HG02840 (cell line): ENCODE measurements around the gene SGMS1.
"Not testable (repeated sequence)": the region's sequence is repeated elsewhere in the genome, so short reads cannot be mapped to it uniquely, and the experiment has no call there.

Experiments used
- ATAC-seq: cut with Tn5 transposase; IDR thresholded peaks from one replicate; pipeline ENCODE4 v1.9.1; 2021; ENCODE audit warnings: mild to moderate bottlenecking, moderate library complexity, moderate number of reproducible peaks; ENCODE audit not compliant: unreplicated experiment, low FRiP score

SGMS1 gene

DNA sequence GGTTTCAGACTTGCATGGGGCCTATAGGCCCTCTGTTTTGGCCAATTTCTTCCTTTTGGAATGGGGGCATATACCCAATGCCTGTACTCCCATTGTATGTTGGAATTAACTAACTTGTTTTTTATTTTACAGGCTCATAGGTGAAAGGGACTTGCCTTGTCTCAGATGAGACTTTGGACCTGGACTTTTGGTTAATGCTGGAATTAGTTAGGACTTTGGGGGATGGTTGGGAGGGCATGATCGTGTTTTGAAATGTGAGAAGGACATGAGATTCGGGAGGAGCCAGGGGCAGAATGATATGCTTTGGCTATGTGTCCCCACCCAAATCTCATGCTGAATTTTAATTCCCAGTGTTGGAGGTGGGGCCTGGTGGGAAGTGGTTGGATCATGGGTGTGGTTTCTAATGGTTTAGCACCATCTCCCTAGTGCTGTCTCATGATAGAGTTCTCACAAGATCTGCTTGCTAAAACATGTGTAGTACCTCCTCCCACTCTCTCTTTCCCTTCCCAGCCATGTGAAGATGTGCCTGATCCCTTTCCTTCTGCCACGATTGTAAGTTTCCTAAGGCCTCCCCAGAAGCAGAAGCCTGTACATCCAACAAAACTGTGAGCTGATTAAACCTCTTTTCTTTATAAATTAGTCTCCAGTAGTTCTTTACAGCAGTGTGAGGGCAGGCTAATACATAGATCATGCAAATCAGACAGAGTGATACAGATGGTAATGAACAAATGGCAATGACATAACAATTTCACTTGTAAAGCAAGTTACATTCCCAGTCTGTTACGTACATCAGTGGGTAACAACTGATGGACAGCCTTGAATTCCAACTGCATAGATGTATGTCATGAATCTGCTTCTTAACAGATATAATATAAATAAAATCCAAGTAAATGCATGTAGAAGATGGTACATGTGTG lies 146.2 kb downstream of the SGMS1 start:
- ATAC-seq = no peak

DNA sequence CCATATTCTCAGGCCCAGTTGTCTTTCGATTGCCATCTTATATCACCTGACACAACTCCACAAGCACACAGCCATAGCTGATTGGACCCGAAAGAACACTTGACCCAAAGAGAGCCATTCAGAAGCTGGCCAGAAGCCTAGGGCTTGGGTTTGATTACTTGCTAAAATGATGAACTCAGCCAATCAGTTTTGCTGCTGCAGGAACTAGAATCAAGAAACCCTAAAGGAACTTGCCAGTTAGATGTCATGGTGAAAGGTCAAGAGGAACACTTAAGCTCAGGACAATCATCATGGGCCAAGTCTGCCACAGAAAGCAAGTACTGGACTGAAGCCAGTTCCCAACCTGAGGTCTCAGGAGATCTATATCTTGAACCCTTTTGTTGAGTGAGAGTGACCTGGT lies 150.0 kb downstream of the SGMS1 start:
- ATAC-seq = no peak

DNA sequence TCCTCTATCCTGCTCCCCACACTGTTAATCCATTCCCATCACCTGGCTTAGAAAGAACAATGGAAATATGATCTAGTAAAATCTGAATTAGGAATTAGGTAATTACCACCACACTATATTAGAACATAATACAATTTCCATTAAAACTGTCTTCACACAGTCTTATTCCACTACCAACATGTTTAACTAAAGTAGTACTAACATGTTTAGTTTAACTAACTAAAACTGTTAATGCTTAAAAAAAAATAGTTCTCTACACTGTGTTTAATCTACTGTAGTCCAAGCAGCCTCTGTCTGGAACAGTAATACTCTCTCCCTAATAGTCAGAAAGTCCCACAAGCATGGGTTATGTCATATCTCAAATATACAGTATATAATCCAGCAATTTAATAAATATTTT lies 150.8 kb downstream of the SGMS1 start:
- no peak for ATAC-seq

DNA sequence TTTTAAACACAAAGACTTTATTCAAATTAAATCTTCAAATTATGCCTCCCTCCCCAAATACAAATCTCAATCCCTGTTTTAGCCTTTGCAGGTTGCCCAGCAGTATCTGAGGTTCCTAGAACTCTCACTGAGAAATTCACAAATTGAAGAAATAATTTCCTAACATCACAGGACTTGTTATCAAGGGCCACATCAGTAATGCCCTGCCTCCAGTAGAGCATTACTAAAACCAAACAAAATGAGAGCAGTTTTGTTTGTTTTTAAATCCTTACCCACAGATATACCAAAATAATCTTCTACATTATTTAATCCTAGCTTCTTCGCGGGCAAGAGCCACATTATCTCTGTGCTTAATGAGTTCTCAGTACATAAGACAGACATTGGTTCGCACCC lies 152.2 kb downstream of the SGMS1 start:
- no peak for ATAC-seq

DNA sequence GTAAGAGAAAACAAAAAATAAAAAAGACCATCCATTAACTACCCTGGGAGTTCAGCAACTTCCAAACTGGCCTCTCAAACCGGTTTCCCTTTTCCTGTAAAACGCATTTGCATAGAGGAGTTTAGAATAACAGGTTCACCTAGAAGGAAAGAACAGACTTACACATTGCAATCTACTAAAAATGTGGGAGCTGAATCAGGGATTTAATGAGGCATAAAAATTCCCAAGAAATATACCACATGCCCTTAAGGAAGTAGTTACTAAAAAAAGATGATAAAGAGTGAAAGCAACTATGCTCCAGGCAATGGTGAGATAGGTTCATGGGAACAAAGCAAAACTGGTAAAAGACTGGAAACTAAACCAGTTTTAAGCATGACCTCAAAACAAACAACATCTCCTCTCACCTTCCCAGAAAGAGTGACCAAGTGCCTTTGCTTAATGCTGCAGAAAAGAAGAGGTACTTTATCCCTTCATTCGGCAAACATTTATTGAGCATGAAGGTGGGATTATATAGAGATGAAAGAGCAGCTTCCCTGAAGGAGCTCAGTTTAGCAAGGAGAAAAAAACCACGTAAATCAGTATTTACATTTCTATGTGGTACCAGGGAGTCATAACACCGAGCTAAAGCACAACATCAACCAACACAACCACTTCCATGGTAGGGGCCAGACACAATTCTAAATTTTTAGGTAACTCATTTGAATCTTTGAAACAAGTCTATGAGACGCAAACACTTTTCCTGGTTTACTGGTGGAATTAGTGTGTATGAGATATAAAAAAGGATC lies 152.8 kb downstream of the SGMS1 start:
- ATAC-seq = no peak

DNA sequence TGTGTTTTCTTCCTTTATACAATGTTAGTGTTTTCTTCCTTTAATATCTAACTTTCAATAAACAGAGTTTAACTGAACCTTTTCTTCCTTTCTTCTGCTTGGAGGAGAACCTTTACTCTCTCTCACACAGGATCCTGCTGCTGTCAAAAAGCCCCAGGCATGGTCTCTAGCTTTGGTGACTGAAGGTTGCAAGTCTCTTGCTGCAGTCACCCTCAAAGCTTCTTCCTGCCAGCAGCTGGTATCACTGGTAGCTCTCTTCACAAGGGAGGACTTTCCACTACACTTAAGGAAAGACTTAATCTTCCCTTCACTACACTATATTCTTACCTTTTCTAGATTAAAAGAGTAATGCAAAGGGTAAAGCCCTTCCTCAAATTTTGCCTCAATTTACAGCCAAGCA lies 153.4 kb downstream of the SGMS1 start:
- peak; percentile 49 for ATAC-seq

DNA sequence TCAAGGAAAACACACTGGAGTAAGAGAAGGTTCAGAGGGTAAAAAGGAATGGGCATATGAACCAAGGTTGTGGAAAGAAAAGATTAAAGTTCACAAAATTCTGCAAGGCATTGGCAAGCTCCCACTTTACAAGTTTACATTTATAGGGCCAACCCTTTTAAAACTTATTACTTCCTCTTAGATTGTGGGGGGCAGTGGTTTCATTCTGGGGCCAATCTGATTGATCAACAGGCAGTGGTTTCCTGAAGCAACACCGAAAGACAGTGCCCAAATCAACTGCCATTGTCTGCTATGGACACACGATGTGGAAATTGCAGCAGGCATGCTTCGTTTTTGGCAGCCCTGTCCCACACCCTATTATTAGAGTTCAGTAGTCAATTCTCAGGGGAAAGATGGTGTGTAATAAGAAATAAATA lies 154.0 kb downstream of the SGMS1 start:
- ATAC-seq = no peak

DNA sequence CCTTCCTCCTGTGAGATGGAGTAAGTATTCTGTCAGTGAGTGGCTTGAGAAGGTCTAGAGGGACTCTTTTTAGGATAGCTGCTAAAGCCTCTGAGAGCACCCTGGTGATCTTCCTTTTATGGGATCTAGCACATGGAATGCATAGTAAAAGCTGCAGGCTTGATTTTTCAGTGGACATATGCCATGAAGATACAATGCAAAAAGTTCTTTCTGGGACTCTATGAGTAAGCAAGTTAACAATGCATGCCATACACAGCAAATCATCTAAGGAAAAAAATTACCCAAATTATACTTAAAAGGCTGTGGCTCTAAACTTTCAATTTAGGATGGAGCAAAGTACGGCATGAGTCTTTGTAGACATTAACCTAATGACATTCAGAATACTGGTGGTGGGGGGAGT lies 154.5 kb downstream of the SGMS1 start:
- no peak for ATAC-seq

DNA sequence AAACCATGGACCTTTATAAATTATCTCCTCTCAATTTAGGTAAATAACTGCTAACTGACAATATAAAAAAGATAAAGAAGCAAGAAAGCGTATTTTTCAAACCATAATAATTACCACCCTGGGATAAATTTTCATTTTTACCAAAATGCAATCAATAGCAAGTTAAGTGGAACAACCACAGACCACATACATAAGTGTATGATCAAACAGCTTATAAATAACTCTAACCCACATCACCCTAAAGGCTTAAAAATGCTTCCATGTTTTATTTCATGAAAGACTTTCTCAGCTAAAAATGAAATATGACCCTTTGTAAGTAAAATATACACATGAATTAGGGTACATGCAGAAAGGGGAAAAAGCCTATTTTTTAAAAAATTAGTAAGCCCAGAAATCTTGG lies 156.5 kb downstream of the SGMS1 start:
- no peak for ATAC-seq

DNA sequence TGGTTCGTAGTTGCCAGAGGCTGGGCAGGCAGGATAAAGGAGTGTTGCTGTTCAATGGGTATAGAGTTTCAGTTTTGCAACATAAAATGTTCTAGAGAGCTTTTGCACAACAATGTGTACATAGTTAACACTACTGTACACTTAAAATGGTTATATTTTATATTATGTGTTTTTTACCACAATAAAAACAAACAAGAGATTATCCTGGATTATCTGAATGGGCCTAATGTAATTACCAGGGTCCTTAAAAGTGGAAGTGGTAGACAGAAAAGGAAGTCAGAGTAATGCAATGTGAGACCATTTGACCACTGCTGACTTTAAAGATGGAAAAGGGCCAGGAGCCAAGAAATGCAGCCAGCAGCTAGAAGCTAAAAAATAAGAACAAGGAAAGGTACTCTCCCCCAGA lies 159.7 kb downstream of the SGMS1 start:
- no peak for ATAC-seq

DNA sequence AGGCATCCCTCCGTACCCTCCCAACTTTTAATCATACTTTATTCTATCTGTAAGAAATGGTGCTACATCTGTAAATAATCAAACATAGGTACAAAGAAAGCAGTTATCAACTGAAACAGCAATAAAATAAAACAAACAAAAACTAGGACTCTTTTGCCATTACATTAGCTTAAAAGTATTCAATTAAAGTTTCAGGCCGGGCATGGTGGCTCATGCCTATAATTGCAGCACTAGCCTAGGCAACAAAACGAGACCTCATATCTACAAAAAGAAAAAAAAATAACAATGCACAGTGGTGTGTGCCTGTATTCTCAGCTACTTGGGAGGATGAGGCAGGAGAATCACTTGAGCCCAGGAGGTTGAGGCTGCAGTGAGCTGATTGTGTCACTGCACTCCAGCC lies 161.9 kb downstream of the SGMS1 start:
- no peak for ATAC-seq

DNA sequence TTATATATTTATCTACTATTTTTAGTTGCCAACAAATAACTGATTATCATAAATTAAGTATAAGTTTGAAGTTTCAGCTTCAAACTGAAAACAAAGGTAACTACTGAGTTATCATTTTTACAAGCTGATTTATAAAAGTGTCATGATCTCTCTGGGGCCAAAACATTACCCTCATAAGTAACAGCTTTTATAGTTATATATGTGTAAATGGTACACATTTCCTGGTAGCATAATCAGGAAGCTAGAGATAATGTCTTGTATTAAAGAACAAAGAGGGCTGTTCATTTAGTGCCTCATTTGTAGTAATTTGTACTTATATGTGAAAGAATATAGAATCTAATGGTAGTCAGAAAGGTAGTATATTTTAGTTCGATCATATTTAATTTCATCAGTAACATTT lies 162.6 kb downstream of the SGMS1 start:
- no peak for ATAC-seq

DNA sequence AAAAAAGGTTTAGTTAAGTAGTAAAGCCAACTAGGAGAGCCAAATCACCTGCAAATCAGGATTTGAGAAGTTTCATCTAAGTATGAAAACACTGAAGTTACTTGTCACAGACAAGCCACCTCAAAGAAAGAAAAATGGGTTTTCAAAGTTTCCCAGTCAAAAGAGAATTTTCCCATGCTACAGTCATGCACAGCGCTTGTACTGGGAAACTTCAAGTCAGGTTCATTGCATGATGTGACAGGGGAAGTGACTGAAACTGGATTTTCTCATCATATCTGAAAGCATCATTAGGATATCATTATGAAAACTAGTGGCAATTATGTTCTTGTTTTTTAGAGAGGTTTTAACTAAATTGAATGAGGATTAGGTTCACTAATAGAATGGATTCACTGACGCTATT lies 167.0 kb downstream of the SGMS1 start:
- no peak for ATAC-seq

DNA sequence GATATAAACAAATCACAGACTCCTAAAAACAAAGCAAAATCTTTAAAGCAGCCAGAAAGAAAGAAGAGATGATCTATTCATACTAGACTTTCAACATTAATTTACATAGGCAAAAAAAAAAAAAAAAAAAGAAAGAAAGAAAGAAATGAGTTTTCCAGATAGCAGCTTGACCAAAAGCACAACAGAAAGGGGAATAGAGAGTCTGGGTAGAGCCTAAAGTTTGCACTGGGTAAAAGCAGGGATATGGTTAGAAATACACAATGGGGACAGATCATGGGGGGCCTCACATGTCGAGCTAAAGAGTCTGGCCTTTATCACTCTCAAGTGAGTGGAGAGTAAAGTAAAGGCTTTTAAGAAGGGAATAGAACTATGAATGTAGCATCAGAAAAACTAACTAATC lies 169.8 kb downstream of the SGMS1 start:
- no peak for ATAC-seq

DNA sequence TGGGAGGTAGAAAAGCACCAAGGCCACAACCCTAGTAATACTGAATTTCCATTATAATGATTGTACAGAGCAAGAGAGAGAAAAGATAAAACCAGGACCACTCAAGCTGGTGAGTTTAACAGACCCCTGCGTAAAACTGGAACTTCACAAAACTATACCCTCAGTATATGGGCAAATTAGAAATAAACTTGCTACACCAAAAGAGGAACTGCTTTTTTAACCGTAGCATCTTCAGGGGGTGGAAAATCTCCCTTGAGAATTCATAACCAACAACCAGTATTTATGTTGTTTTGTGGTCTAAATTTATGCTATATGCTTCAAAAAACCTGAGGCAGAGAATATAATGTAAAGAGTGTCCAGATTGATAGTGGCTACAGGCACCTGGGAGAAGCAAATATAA lies 171.2 kb downstream of the SGMS1 start:
- no peak for ATAC-seq

DNA sequence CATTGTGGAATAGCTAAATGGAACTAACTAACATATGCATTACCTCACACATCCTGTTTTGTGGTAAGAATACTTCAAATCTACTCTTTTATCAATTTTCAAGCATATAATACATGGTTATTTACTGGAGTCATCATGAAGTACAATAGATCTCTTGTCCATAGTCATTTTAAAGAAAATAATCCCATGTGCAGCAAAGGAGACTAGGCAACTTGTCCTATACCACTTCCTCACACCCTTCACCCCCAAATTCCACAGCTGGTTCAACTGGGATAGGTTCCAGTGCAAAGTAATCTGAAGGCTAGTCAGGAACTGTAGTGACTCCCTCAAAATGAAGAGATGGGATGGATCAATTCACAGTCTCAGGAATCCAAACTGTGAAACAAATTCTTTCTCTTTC lies 176.1 kb downstream of the SGMS1 start:
- ATAC-seq = no peak

DNA sequence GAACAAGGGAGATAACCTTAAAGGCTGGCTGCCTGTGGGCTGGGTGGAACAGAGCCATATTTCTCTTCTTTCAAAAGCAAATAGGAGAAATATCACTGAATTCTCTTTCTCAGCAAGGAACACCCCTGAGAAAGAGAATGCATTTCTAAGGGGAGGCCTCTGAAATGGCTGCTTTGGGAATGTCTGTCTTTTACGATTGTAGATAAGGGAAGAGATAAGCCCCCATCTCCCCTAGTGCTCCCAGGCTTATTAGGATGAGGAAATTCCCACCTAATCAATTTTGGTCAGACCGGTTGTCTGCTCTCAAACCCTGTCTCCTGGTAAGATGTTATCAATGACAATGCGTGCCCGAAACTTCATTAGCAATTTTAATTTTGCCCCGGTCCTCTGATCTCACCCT lies 178.0 kb downstream of the SGMS1 start:
- ATAC-seq = not testable (repeated sequence)

DNA sequence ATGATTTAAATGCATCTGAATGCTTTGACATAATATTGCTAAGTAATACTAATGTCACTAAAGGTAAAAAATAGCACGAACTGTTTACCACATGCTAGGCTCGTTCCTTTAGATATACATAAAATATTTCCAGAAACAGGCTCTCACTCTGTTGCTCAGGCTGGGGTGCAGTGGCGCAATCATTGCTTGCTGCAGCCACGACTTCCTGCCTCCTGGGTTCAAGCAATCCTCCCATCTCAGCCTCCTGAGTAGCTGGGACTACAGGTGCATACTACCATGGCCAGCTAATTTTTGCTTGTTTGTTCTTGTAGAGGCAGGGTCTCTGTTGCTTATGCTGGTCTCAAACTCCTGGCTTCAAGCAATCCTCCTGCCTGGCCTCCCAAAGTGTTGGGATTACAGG lies 183.3 kb downstream of the SGMS1 start:
- ATAC-seq = no peak

DNA sequence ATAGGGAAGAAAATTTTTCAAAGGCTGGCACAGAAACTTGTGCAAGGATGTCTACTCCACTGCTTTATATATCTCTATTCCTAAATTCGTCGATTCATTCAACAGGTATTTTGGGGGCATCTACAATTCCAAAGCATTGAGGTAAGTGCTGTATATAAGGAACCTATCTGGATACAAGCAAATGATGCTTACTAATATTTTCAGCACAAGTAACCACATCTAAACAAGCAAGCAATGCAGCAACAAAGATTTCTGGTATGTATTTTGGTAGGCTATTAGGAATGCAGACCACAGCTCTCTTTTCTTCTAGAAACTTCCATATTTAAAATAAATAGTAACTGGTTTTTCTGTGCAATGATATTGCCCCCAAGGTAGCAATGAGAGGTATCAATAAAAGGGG lies 183.9 kb downstream of the SGMS1 start:
- ATAC-seq = no peak

DNA sequence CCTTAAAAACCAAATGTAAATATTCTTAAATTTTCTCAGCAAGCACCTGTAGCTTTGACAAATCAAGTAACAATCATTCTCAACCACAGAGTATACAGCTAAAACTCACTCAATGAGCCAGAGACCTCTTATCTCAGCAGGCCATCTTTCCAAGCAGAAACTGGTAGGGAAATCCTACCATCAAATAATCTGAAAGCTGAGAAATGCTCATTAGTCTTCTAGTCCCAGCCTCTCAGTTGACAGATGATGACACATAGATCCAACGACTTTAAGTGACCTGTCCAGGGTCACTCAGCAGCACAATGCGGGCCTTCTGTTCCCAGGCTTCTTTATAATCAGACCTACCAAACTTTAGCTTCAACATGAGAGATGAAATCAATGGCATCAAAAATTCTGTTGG lies 184.6 kb downstream of the SGMS1 start:
- ATAC-seq = no peak

DNA sequence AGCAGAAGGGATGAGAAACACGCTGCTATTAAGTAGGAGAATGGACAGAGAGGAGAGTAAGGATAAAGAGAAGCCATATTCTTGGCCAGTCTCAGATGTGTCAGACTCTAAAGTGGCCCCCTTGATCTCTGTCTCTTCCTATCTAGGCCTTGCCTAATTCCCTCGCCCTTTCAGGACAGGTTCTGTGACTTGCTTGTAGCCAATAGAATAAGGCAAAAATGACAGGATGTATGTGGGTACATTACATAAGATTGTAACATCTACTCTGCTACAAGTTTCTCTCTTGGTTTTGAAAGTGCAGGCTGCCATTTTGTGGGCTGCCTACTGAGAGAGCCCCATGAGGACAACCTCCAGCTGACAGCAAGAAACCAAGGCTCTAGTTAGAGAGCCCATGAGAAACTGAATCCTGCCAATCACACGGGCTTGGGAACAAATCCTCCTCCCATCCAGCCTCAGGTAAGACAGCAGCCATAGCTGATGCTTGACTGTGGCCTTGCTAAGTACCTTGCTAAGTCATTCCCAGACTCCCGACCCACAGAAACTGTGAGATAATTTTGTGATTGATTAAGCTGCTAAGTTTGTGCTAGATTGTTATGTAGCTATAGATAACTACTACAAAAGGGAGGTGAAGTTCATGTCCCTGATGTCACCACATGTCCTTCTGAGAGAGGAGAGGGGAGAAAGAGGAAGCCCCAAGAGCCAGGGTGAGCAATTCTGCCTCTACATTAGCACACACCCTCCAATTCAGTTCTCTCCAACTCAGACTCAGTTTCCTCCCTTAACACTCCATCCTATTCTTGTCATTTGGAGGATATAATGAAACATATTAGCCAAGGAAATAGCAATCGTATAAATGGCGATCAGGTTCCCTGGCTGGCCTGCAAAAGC lies 185.5 kb downstream of the SGMS1 start:
- no peak for ATAC-seq
